Tibial nerve (tissue), 3 donors: ENCODE data around the gene ESYT2.

Source experiments
- POLR2A ChIP-seq, 2 donors: fragments of 450-650 bp; IDR thresholded peaks; one replicate each; pipeline ENCODE4 v1.6.1; 2017; ENCODE audit warnings: antibody characterized with exemption in 2 of 2, mild to moderate bottlenecking in 2 of 2, moderate library complexity in 2 of 2
- TF ChIP-seq, protein P1 (sequence below), 5 experiments: fragments of 200-600 bp in 3 of 5; fragments of 450-650 bp in 2 of 5; sonication (generic) in 3 of 5; IDR thresholded peaks; one replicate each; pipeline ENCODE4 v1.5.1; 2016 to 2019; ENCODE audit warnings: antibody characterized with exemption in 5 of 5, mild to moderate bottlenecking in 3 of 5, moderate library complexity in 2 of 5

DNA sequence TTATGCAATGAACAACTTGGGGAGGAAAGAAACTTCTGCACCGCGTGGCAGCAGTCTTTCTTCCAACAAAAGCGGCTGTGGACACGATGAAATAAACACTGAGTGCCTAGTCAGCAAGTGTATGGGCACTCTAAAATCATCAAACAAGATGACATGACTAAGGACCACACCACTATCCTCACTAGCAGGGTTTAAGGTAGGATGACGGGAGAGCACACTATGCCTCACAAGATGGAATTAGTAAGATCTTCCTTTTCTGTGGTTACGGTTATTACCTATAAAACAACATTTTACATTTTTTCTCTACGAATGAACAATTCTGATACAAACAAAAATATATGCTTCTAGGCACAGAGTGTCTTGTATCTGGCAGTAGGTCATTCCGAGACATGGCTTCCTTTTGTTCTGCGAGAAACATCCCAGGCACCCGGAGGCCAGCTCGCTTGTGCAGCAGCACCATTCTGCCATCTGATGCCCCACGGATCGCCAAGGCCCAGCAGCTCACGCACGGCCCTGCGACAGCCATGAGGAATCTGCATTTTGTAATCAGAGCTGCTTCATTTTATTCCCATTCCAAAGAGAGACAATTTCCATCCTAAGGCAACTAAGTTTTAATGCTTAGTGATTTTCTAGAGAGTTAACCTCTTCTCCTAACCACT is 70.6 kb downstream of the ESYT2 start:
- TF ChIP-seq, protein P1, sequence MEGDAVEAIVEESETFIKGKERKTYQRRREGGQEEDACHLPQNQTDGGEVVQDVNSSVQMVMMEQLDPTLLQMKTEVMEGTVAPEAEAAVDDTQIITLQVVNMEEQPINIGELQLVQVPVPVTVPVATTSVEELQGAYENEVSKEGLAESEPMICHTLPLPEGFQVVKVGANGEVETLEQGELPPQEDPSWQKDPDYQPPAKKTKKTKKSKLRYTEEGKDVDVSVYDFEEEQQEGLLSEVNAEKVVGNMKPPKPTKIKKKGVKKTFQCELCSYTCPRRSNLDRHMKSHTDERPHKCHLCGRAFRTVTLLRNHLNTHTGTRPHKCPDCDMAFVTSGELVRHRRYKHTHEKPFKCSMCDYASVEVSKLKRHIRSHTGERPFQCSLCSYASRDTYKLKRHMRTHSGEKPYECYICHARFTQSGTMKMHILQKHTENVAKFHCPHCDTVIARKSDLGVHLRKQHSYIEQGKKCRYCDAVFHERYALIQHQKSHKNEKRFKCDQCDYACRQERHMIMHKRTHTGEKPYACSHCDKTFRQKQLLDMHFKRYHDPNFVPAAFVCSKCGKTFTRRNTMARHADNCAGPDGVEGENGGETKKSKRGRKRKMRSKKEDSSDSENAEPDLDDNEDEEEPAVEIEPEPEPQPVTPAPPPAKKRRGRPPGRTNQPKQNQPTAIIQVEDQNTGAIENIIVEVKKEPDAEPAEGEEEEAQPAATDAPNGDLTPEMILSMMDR (IDR thresholded peaks at IDR 0.05), result no peak
- TF ChIP-seq POLR2A (IDR thresholded peaks at IDR 0.05), result no peak
